Measurements from ENCODE around the gene RAB3GAP1.

GRCh38 chr2:135056790-135057189 lies 4.7 kb downstream of the RAB3GAP1 start:
- no peak for TF ChIP-seq CTCF (IDR thresholded peaks at IDR 0.05)
- no peak for TF ChIP-seq POLR2A (IDR thresholded peaks at IDR 0.05)

Measured in tibial nerve (tissue), 3 donors.